ENCODE measurements around the gene CBX5. TPM values are rescaled to one million over a fixed set of nuclear protein-coding genes. Genes with fewer than 3 reads are reported as not detected.
A peak's percentile ranks its signal among the peaks of the same experiment; 100 is the strongest.

The CBX5 gene
- total and polyA plus RNA-seq, 10 of the 15 experiments (the other 5 are each of a cell fraction or from before 2014, with no cell fraction given), result 46.7 to 138 (median 74.6) TPM

DNA sequence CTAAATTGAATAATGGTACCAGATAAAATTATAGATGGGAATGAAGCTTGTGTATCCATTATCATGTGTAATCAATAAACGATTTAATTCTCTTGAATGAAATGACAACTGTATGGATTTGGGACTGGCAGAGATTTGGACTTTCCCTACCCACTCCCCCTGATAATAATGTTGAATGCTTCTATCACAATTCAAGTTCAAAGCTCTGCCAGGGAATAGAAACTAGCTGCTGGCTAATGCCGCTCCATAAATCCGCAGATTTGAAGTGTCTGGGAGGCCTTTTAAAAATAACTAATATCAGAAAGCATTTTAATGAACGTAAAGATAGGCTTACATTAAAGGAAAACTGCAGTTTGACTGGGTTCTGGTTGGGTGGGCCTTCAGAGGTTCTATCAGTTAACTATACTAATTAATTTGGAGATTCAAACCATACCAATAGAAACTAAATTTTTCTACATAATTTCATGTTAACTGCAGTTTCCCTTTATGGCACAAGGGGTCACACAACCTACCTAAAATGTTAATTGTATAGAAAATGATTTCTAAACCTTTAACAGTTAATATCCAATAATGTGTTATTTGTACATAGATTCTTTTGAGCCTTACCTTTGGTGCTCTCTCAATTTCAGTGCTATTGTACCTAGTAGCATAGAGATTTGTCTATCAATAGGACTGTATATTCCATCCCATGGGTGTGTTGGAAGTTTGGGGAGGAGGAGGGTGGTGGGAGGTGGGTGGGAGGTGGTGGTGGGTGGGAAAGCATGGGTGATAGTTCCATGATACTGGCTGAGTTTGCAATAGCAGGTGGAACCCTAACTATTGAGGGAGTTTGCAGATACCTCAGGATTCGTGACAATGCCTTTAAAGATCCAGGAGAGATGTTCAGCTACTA is 5.5 kb upstream of the CBX5 start:
- POLR2A ChIA-PET, result interaction anchor here (0.9 to 1.0 kb wide), 3 partner anchors 27 to 74 kb away, joined by 3 to 6 read pairs (median 4); no protein-coding TSS in a partner anchor
- Histone ChIP-seq H3K9ac (ENCODE audit: control insufficient read depth, insufficient read depth, low read length) (no peak overlapping the region), H3K4me1 (ENCODE audit: control insufficient read depth, insufficient read depth, low read length) (peaks cover 3% of the 10 kb centered on the region; the same call in 1 of the 2 replicates), H3K4me3 (peak overlapping the region; percentile 37; the same call in 1 of the 2 replicates), H4K20me1 (ENCODE audit: control insufficient read depth, insufficient read depth) (peaks cover 8% of the 10 kb centered on the region), H3K79me2 (ENCODE audit: control insufficient read depth, insufficient read depth, low read length) (peaks cover 49% of the 10 kb centered on the region), H3K27ac (ENCODE audit: control insufficient read depth, insufficient read depth) (no peak overlapping the region), H3K36me3 (ENCODE audit: control insufficient read depth in 2 of 2, insufficient read depth in 2 of 2, low read length in 1 of 2) (peaks cover 23 to 50% of the 10 kb centered on the region in 2 experiments), H3K27me3 (replicated peaks in 1 of 2; ENCODE audit: control insufficient read depth in 2 of 2, insufficient read depth in 2 of 2, low read length in 1 of 2) (no peaks in the 10 kb centered on the region), H2AFZ (ENCODE audit: control insufficient read depth, low read depth, low read length) (no peak overlapping the region), H3K9me3 (replicated peaks; ENCODE audit: control insufficient read depth, insufficient read depth, low read length) (no peaks in the 10 kb centered on the region), H3K4me2 (ENCODE audit: control insufficient read depth, insufficient read depth) (peak overlapping the region; percentile 52)
- ATAC-seq (no peak), FAIRE-seq (no peak), DNase-seq (ENCODE audit: low read depth, low spot score) (no peak)
- CTCF ChIA-PET, result interaction anchor here (0.7 to 3.5 kb wide), 14 partner anchors 7 to 114 kb away, joined by 3 to 21 read pairs (median 6); partner anchors contain the start of gene COPZ1
- RAD21 ChIA-PET (ENCODE audit: unreplicated experiment), result interaction anchor here (0.9 to 2.0 kb wide), 4 partner anchors 33 to 69 kb away, joined by 3 to 9 read pairs (median 5); partner anchors contain the start of gene COPZ1
- in situ Hi-C loops (cut with MboI), result no loop called here
- no TSS peak for BruUV-seq (replicated peaks)
- SMC1A ChIA-PET (ENCODE audit: uncharacterized antibody, unreplicated experiment), result interaction anchor here (1.3 to 3.2 kb wide), 8 partner anchors 8 to 114 kb away, joined by 4 to 17 read pairs (median 7); no protein-coding TSS in a partner anchor
- intact Hi-C loops (cut with micrococcal nuclease; ENCODE audit: unreplicated experiment), result no loop called here
- 41% methylated on average over 5 of the region's 5 CpGs for WGBS (ENCODE audit: insufficient coverage, insufficient replicate concordance, low lambda C conversion rate, missing lambda C conversion rate)
- 0 out of 2 replicates have a peak, but pooled peaks have one; percentile 8 for TF ChIP-seq ZBED1 (IDR thresholded peaks at IDR 0.05; ENCODE audit: borderline replicate concordance)
- TF ChIP-seq JUNB (IDR thresholded peaks at IDR 0.05), result no peak
- TF ChIP-seq, protein P1, sequence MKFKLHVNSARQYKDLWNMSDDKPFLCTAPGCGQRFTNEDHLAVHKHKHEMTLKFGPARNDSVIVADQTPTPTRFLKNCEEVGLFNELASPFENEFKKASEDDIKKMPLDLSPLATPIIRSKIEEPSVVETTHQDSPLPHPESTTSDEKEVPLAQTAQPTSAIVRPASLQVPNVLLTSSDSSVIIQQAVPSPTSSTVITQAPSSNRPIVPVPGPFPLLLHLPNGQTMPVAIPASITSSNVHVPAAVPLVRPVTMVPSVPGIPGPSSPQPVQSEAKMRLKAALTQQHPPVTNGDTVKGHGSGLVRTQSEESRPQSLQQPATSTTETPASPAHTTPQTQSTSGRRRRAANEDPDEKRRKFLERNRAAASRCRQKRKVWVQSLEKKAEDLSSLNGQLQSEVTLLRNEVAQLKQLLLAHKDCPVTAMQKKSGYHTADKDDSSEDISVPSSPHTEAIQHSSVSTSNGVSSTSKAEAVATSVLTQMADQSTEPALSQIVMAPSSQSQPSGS (IDR thresholded peaks at IDR 0.05; ENCODE audit: low read length), result peak; percentile 13; the same call in 1 of the 2 replicates
- TF ChIP-seq IRF3 (IDR thresholded peaks at IDR 0.05), result no peak
- TF ChIP-seq, protein P2, sequence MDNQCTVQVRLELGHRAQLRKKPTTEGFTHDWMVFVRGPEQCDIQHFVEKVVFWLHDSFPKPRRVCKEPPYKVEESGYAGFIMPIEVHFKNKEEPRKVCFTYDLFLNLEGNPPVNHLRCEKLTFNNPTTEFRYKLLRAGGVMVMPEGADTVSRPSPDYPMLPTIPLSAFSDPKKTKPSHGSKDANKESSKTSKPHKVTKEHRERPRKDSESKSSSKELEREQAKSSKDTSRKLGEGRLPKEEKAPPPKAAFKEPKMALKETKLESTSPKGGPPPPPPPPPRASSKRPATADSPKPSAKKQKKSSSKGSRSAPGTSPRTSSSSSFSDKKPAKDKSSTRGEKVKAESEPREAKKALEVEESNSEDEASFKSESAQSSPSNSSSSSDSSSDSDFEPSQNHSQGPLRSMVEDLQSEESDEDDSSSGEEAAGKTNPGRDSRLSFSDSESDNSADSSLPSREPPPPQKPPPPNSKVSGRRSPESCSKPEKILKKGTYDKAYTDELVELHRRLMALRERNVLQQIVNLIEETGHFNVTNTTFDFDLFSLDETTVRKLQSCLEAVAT (IDR thresholded peaks at IDR 0.05), result no peak
- TF ChIP-seq MYC (IDR thresholded peaks at IDR 0.05; ENCODE audit: insufficient read depth, insufficient read length, insufficient replicate concordance, low read length, severe bottlenecking), result no peak
- no peak for TF ChIP-seq POLR2AphosphoS2 (IDR thresholded peaks at IDR 0.05; ENCODE audit: low read depth, low read length)
- no peak for TF ChIP-seq FOXK2 (IDR thresholded peaks at IDR 0.05)
- TF ChIP-seq, protein P3, sequence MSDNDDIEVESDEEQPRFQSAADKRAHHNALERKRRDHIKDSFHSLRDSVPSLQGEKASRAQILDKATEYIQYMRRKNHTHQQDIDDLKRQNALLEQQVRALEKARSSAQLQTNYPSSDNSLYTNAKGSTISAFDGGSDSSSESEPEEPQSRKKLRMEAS (IDR thresholded peaks at IDR 0.05; ENCODE audit: low read depth, low read length), result no peak
- TF ChIP-seq CBFB (IDR thresholded peaks at IDR 0.05; ENCODE audit: low read depth), result 0 out of 2 replicates have a peak, but pooled peaks have one; percentile 11
- TF ChIP-seq BRCA1 (IDR thresholded peaks at IDR 0.05; ENCODE audit: low read depth, low read length), result no peak
- no peak for TF ChIP-seq NFYB (IDR thresholded peaks at IDR 0.05; ENCODE audit: insufficient read depth, low read depth, low read length)
- 0 out of 2 replicates have a peak, but pooled peaks have one; percentile 10 for TF ChIP-seq FOXM1 (IDR thresholded peaks at IDR 0.05; ENCODE audit: low read depth, low read length)
- no peak for TF ChIP-seq KAT2A (conservative IDR thresholded peaks at IDR 0.05; ENCODE audit: control insufficient read depth, low read depth, low read length)
- TF ChIP-seq CREM (IDR thresholded peaks at IDR 0.05; ENCODE audit: low read depth), result no peak
- TF ChIP-seq CTCF (IDR thresholded peaks at IDR 0.05 in 2 of 3, conservative IDR thresholded peaks at IDR 0.05 in 1 of 3; ENCODE audit: control insufficient read depth in 2 of 3, extremely low read depth in 1 of 3, insufficient read depth in 1 of 3, low read depth in 3 of 3, low read length in 3 of 3), result peak in 1 of 3 experiments; percentile 23; a peak in 3 of 6 replicates

Data from GM12878 (cell line).